GF-D8 (cell line): ENCODE data around the gene TRPV4.
"Not testable (repeated sequence)": the region's sequence is repeated elsewhere in the genome, so short reads cannot be mapped to it uniquely, and the experiment has no call there.

ENCODE experiments used
- DNase-seq: peaks from one replicate; lab custom pipeline; 2025; lab: John Stamatoyannopoulos, UW

Gene TRPV4

GRCh38 chr12:109860977-109861376 is 27.8 kb upstream of the TRPV4 start:
- no peak for DNase-seq

DNA sequence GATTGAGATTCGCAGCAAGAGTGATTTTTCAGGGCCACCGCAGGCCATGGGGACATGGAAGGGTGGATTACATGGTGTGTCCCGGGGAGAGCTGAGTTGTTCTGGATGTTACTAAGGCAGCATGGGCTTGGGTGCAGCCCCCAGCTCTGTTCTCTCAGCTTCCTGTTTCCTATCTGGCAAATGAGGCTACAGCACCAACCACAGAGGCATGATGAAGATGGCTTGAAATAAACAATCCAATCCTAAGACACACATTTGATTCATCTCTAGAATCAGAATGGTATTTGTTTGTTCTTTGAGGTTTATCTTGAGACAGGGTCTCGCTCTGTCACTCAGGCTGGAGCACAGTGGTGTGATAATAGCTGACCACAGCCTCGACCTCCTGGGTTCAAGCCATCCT is 25.6 kb upstream of the TRPV4 start:
- no peak for DNase-seq

DNA sequence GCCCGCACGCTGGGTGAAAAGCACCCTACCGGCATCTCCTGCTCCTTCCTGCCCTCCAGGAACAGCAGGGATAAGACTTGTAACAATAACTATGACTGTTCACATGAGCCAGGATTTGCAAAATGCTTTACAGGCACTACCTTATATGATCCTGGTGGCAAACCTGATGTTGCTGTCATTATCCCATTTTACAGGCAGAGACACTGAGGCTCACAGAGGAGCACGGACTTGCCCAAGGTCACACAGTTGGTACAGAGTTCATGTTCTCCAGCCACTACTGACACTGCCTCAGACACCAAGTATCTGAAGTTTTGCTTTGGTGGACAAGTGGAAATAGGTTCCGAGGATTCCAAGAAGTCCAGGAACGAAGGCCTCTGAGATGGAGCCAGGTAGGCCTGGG is 24.5 kb upstream of the TRPV4 start:
- DNase-seq: no peak

DNA sequence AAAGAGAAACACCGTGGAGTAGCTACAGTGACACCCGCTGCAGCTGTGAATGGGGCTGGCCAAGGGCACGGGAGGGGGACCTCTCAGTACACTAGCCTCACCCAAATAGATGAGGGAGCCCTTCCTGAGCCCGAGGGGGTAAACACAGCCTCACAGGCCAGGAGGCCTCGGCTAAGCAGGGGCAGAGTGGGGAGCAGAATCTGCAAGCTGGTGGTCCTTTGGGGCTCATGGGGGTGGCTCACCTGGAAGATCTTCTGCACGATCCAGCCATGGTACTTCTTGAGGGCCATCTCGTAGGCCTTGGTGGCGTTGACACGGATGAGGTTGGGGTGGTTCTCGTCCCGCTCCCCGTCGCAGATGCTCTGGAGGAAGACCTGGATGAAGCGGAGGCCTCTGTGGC is 22.2 kb upstream of the TRPV4 start:
- DNase-seq: no peak

DNA sequence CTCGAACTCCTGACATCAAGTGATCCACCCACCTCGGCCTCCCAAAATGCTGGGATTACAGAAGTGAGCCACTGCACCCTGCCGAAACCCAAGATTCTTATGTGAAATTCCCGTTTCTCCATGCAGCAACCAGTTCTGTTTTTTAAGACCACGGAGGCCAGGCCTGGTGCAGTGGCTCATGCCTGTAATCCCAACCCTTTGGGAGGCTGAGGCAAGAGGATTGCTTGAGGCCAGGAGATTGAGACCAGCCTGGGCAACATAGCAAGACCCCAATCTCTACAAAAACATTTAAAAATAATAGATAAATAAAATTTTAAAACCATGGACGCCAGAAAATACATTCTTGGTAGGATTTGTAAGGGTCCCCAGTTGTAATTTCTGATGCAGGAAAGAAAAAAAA is 17.3 kb upstream of the TRPV4 start:
- DNase-seq: not testable (repeated sequence)

GRCh38 chr12:109847142-109847735 is 14.0 kb upstream of the TRPV4 start:
- DNase-seq: no peak

DNA sequence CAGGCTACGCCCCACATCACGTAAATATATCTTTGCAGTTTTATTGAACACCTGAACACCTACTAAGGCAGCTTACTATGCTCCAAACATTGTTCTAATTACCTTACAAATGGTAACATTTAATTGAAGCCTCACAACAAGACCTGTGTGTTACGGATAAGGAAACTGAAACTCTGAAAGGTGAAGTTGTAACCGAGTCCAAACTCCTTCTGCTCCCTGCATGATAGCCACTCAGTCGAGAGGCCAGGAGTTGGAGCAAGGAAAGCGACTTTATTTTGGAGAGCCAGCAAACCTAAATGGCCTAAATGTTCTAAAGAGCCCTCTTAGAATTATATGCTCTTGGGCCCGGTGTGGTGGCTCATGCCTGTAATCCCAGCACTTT is 12.6 kb upstream of the TRPV4 start:
- no peak for DNase-seq

- DNase-seq: peak; percentile 22
Measured at GRCh38 chr12:109844983-109845823, 12.0 kb upstream of the TRPV4 start.

DNA sequence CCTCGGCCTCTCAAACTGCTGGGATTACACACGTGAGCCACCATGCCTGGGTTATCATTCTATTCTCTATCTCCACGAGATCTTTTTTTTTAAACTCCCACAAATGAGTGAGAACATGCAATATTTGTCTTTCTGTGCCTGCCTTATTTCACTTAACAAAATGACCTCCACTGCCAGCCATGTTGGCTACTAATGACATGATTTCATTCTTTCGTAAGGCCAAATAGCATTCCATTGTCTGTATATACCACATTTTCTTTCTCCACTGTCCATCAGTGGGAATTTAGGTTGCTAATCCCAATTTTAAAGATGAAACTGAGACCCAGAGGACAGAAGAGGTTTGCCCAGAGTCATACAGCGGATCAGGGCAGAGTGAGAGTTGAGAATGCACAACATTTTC is 10.9 kb upstream of the TRPV4 start:
- no peak for DNase-seq

DNA sequence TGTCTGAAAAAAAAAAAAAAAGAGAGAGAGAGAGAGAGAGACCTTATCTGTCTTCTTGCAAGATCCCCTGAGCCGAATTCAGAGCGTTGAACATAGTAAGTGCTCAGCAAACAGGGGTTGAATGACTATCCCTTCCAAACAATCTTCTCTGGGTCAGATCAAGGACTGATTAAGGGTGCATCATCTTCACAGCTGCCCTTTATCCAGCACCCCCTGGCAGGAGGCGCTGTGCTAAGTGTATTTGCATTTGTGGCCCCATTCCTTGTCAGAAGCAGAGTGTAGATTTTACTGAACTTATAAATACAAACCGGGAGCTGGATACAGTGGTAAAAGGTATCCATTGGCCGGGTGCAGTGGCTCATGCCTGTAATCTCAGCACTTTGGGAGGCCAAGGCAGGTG is 8.8 kb upstream of the TRPV4 start:
- DNase-seq: no peak

DNA sequence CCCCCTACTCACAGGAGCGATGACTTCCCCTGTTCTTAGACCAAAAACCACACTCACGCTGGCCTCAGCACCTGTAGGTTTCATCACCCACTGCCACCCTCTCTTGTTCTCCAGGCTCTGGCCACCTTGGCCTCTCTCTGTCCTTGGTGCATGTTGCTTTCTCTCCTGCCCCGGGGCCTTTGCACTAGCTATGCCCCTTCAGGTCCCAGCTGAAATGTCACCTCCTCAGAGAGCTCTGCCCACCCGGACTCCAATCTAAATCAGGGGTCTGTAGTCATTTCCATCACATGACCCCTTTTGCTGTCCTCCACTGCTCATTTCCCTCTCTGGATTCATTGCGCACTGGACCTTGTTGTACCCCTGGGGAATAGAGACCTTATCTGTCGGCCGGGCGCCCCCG is 8.2 kb upstream of the TRPV4 start:
- DNase-seq: no peak

- DNase-seq: no peak
Measured at GRCh38 chr12:109840305-109841074, 7.3 kb upstream of the TRPV4 start.

GRCh38 chr12:109839444-109839843 is 6.2 kb upstream of the TRPV4 start:
- DNase-seq: no peak

- no peak for DNase-seq
Measured at GRCh38 chr12:109836916-109837315, 3.7 kb upstream of the TRPV4 start.

GRCh38 chr12:109835827-109836226 is 2.6 kb upstream of the TRPV4 start:
- no peak for DNase-seq

GRCh38 chr12:109832541-109833306 is 474 bp downstream of the TRPV4 start:
- no peak for DNase-seq

GRCh38 chr12:109831929-109832328 is 1.3 kb downstream of the TRPV4 start:
- DNase-seq: no peak

- no peak for DNase-seq
Measured at GRCh38 chr12:109831365-109831764, 1.8 kb downstream of the TRPV4 start.

DNA sequence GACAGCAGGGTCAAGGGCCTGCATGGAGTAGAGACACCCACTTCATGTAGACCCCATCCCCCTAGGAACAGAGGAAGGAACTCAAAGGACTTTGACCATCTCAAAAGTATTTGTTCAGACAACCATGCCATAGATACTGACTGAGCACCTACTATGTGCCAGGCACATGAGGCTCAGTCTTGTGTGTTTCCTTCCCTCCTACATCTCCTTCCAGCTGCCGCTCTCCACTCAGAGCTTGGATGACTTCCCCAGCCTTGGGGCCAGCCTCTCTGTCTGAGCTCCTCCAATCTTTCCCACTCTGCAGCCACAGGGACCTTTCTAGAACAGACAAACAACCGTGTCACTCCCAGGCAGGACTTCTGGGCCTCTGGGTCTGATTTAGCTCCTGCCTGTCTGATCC is 2.5 kb downstream of the TRPV4 start:
- no peak for DNase-seq

DNA sequence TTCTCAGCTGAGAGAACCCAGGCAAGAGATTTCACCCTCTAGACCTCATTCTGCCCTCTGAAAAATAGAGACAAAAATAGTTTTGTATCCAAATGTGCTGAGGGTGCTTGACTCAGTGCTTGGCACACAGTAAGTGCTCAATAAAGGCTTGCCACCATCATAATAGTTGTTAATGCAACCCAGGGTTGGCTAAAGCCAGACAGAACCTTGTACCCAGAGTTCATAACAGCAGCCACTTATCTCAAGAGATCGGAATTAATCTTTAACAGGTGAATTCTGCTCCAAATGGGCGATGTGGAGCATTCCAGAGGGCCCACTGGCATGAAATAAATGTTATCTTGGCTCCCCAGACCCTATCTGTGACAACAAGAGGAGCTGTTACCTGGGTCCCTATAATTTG is 2.9 kb downstream of the TRPV4 start:
- DNase-seq: no peak

GRCh38 chr12:109829667-109830066 is 3.5 kb downstream of the TRPV4 start:
- no peak for DNase-seq

GRCh38 chr12:109828754-109829511 is 4.3 kb downstream of the TRPV4 start:
- no peak for DNase-seq
